ENCODE results near the gene NAAA. TPM values are rescaled to one million over a fixed set of nuclear protein-coding genes. Genes with fewer than 3 reads are reported as not detected.

Gene NAAA
- total RNA-seq, 1 donor from 2014 or later = 13.7 TPM

DNA sequence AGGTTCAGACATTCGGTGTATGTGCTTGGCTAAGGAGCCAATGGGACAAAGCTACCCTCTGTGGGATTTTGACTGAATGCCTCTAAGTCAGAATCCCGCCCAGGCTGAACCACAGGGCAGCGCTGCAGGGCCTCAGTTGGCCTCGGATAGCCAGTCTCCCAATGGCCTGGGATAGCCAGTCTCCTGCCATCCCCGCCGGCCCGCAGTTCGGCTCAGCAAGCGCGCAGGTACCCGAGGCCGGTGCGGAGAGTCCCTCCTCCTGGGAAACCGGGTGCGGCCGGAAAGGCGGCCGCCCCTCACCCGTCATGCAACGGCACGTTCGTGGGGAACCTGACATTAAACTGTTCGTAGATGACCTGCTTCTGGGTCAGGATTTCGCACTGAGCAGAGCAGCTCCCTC lies 54.7 kb downstream of the NAAA start:
- Mint-ChIP-seq H3K4me3 (ENCODE audit: unreplicated experiment) (no peak overlapping the region), H3K36me3 (ENCODE audit: unreplicated experiment) (no peaks in the 10 kb centered on the region), H3K27me3 (ENCODE audit: unreplicated experiment) (no peaks in the 10 kb centered on the region), H3K9me3 (ENCODE audit: unreplicated experiment) (no peaks in the 10 kb centered on the region), H3K27ac (ENCODE audit: unreplicated experiment) (no peak overlapping the region), H3K4me1 (ENCODE audit: low read depth, unreplicated experiment) (no peaks in the 10 kb centered on the region)
- TF ChIP-seq, protein P1, sequence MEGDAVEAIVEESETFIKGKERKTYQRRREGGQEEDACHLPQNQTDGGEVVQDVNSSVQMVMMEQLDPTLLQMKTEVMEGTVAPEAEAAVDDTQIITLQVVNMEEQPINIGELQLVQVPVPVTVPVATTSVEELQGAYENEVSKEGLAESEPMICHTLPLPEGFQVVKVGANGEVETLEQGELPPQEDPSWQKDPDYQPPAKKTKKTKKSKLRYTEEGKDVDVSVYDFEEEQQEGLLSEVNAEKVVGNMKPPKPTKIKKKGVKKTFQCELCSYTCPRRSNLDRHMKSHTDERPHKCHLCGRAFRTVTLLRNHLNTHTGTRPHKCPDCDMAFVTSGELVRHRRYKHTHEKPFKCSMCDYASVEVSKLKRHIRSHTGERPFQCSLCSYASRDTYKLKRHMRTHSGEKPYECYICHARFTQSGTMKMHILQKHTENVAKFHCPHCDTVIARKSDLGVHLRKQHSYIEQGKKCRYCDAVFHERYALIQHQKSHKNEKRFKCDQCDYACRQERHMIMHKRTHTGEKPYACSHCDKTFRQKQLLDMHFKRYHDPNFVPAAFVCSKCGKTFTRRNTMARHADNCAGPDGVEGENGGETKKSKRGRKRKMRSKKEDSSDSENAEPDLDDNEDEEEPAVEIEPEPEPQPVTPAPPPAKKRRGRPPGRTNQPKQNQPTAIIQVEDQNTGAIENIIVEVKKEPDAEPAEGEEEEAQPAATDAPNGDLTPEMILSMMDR (IDR thresholded peaks at IDR 0.05; ENCODE audit: partially characterized antibody, unreplicated experiment) = no peak
- DNase-seq = no peak

DNA sequence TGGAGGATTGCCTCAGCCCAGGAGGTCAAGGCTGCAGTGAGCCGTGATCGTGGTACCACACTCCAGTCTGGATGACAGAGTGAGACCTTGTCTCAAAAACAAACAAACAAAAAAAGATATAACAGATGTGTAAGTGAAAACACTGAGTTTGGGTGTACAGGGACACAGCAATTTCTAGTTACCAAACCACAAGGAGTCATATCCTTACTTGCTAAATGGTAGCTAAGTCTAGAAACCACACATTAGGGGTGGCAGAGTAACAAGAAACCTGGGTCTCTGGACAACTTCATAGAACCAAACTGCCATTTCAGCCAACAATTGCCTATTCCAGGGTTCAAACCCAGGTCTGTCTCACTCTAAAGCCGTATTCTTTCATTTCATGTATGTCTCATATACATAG lies 59.3 kb downstream of the NAAA start:
- Mint-ChIP-seq H3K9me3 (ENCODE audit: unreplicated experiment) (no peaks in the 10 kb centered on the region), H3K27ac (ENCODE audit: unreplicated experiment) (no peak overlapping the region), H3K4me3 (ENCODE audit: unreplicated experiment) (no peak overlapping the region), H3K27me3 (ENCODE audit: unreplicated experiment) (no peaks in the 10 kb centered on the region), H3K4me1 (ENCODE audit: low read depth, unreplicated experiment) (no peaks in the 10 kb centered on the region), H3K36me3 (ENCODE audit: unreplicated experiment) (no peaks in the 10 kb centered on the region)
- no peak for DNase-seq
- TF ChIP-seq, protein P1 (IDR thresholded peaks at IDR 0.05; ENCODE audit: partially characterized antibody, unreplicated experiment) = no peak

DNA sequence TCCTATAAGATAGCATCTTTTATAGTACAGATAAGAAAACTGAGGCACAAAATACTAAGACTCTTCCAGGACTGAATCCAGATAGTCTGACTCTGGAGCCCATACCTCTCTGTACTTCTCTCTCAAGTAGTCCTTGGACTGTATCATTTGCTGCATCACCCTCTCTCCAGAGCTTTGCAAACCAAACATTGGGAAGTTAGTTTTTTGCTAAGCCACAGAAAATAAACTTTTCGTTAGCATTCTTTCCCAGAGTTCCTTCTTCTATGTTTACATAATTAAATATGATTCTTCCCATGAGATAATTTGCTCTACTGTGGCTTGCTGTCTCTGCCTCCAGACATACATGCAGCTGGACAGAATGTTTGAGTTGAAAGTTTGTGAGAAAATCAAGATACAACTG lies 60.5 kb downstream of the NAAA start:
- TF ChIP-seq, protein P1 (IDR thresholded peaks at IDR 0.05; ENCODE audit: partially characterized antibody, unreplicated experiment) = no peak
- H3K4me1 Mint-ChIP-seq (ENCODE audit: low read depth, unreplicated experiment) = no peaks in the 10 kb centered on the region
- H3K27ac Mint-ChIP-seq (ENCODE audit: unreplicated experiment) = no peak overlapping the region
- no peaks in the 10 kb centered on the region for H3K36me3 Mint-ChIP-seq (ENCODE audit: unreplicated experiment)
- H3K9me3 Mint-ChIP-seq (ENCODE audit: unreplicated experiment) = no peaks in the 10 kb centered on the region
- no peak overlapping the region for H3K4me3 Mint-ChIP-seq (ENCODE audit: unreplicated experiment)
- DNase-seq = no peak
- H3K27me3 Mint-ChIP-seq (ENCODE audit: unreplicated experiment) = peaks cover 3% of the 10 kb centered on the region

DNA sequence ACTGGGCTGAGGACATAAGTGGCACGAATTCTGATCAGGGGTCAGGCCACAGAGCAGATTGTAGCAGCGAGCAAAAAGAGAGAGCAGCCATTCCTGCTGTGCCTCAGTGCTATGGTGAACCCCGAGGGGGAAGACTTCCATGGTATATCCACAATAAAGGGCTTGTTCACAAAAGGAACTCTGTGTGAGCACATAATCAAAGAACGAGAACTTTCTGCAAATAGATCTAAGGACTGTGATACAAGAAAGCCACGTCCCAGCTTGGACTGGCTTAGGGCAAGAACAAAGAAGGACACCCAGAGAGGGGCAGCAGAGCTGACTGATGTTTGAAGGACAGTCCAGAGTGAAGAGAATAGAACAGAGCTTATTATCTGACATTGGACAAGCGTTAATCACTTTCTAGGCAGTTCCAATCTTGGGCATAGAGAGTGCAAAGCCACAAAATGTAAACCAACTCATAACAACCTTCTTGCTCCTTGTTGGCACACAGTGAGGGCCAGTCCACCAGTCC lies 62.5 kb downstream of the NAAA start:
- Mint-ChIP-seq H3K36me3 (ENCODE audit: unreplicated experiment) (no peaks in the 10 kb centered on the region), H3K27ac (ENCODE audit: unreplicated experiment) (no peak overlapping the region), H3K27me3 (ENCODE audit: unreplicated experiment) (peaks cover 3% of the 10 kb centered on the region), H3K4me3 (ENCODE audit: unreplicated experiment) (no peak overlapping the region), H3K9me3 (ENCODE audit: unreplicated experiment) (no peaks in the 10 kb centered on the region), H3K4me1 (ENCODE audit: low read depth, unreplicated experiment) (no peaks in the 10 kb centered on the region)
- TF ChIP-seq, protein P1 (IDR thresholded peaks at IDR 0.05; ENCODE audit: partially characterized antibody, unreplicated experiment) = no peak
- no peak for DNase-seq

DNA sequence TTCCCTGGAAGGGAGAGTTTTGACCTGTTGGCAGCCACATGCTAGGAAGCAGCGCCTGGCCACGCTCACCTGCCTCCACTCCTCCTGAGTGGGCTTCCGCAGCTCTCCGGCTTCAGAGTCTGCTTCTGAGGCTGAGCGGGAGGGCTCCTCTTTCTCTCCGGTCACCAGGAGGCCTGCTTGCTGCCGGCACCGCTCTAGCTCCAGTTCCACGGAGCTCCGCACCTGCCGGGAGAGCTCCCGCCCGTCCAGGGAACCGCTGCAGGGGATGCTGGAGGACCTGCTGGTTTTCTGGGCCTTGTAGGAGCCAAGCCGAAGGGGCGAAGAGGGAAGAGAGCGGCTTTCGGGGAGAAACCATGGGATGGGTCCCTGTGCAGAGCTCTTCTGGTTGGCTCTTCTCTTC lies 64.6 kb downstream of the NAAA start:
- Mint-ChIP-seq H3K27ac (ENCODE audit: unreplicated experiment) (no peak overlapping the region), H3K4me3 (ENCODE audit: unreplicated experiment) (no peak overlapping the region), H3K36me3 (ENCODE audit: unreplicated experiment) (no peaks in the 10 kb centered on the region), H3K27me3 (ENCODE audit: unreplicated experiment) (peaks cover 3% of the 10 kb centered on the region), H3K9me3 (ENCODE audit: unreplicated experiment) (no peaks in the 10 kb centered on the region), H3K4me1 (ENCODE audit: low read depth, unreplicated experiment) (no peaks in the 10 kb centered on the region)
- TF ChIP-seq, protein P1 (IDR thresholded peaks at IDR 0.05; ENCODE audit: partially characterized antibody, unreplicated experiment) = no peak
- DNase-seq = no peak
